Measurements from ENCODE around the gene FHL5. TPM values are rescaled to one million over a fixed set of nuclear protein-coding genes. Genes with fewer than 3 reads are reported as not detected.

The FHL5 gene
- total RNA-seq, 1 experiment from 2014 or later: not detected

DNA sequence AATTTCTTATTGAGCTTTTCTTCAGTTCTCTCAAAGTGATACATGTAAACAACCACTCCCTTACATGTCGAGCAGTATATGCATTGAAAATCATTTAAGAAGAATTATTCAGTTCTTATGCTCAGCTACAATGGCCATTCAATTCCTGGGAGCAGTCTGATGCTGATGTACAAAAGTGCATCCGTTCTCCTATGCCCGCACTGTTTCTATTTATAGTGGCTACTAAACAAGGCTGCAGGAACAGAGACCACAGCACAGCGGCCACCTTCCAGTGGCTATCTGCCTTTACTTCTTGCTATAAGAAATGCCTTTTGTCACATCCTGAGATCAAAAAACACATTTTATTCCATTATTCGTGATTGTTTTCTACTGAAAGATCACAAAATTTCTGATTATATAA is 82.2 kb downstream of the FHL5 start:
- TF ChIP-seq CTCF (IDR thresholded peaks at IDR 0.05; ENCODE audit: insufficient read depth in 1 of 2, low read depth in 1 of 2, low read length in 1 of 2, severe bottlenecking in 1 of 2, unreplicated experiment in 1 of 2): no peak
- Histone ChIP-seq H3K9me3 (no peaks in the 10 kb centered on the region), H3K4me3 (ENCODE audit: low read depth, low read length) (no peak overlapping the region), H3K27me3 (replicated peaks; ENCODE audit: control insufficient read depth, insufficient read depth, low read length) (no peaks in the 10 kb centered on the region; the same call in 1 of the 2 replicates), H3K4me1 (no peaks in the 10 kb centered on the region), H3K36me3 (ENCODE audit: control insufficient read depth, insufficient read depth, low read length) (no peaks in the 10 kb centered on the region)
- no peaks in the 10 kb centered on the region for H3K36me3 Mint-ChIP-seq (ENCODE audit: insufficient read depth, unreplicated experiment)
- CTCF ChIA-PET: no interaction called here
- POLR2A ChIA-PET: no interaction called here
- no peaks in the 10 kb centered on the region for H3K4me1 Mint-ChIP-seq (ENCODE audit: low read depth, unreplicated experiment)
- no peak overlapping the region for H3K4me3 Mint-ChIP-seq (ENCODE audit: unreplicated experiment)
- no peak for DNase-seq
- no peak overlapping the region for H3K27ac Mint-ChIP-seq (ENCODE audit: unreplicated experiment)
- intact Hi-C loops (cut with micrococcal nuclease; ENCODE audit: unreplicated experiment): no loop called here
- no TSS peak for BruUV-seq (replicated peaks)
- H3K27me3 Mint-ChIP-seq (ENCODE audit: insufficient read depth, unreplicated experiment): peaks cover 22% of the 10 kb centered on the region
- no peaks in the 10 kb centered on the region for H3K9me3 Mint-ChIP-seq (ENCODE audit: unreplicated experiment)

DNA sequence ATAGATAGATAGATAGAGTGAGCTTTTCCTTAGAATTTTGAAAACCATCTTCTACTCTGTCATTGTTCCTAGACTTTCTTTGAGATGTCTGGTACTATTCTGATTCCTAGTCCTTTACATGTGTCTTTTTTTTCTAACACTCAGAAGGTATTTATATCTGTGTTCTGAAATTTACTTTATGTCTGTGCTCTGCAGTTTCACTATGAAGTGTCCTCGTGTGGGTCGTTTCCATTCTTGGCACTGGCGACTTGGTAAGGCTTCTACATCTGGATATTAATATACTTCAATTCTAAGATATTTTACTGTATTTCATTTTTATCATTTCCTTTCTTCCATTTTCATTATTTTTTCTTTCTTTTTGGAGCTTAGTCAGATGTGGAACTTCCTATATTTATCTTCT is 87.0 kb downstream of the FHL5 start:
- ChIA-PET POLR2A (no interaction called here), CTCF (no interaction called here)
- H3K27me3 ChIP-seq (replicated peaks; ENCODE audit: control insufficient read depth, insufficient read depth, low read length): no peaks in the 10 kb centered on the region; the same call in 1 of the 2 replicates
- DNase-seq: no peak
- intact Hi-C loops (cut with micrococcal nuclease; ENCODE audit: unreplicated experiment): no loop called here
- H3K9me3 Mint-ChIP-seq (ENCODE audit: unreplicated experiment): no peaks in the 10 kb centered on the region
- H3K27me3 Mint-ChIP-seq (ENCODE audit: insufficient read depth, unreplicated experiment): peaks cover 19% of the 10 kb centered on the region
- BruUV-seq (replicated peaks): no TSS peak
- 0 out of 2 replicates have a peak, but pooled peaks cover 3% of the 10 kb centered on the region for H3K4me1 ChIP-seq
- no peak for TF ChIP-seq CTCF (IDR thresholded peaks at IDR 0.05; ENCODE audit: insufficient read depth in 1 of 2, low read depth in 1 of 2, low read length in 1 of 2, severe bottlenecking in 1 of 2, unreplicated experiment in 1 of 2)
- no peaks in the 10 kb centered on the region for H3K36me3 Mint-ChIP-seq (ENCODE audit: insufficient read depth, unreplicated experiment)
- no peaks in the 10 kb centered on the region for H3K36me3 ChIP-seq (ENCODE audit: control insufficient read depth, insufficient read depth, low read length)
- no peak overlapping the region for H3K4me3 ChIP-seq (ENCODE audit: low read depth, low read length)
- H3K4me3 Mint-ChIP-seq (ENCODE audit: unreplicated experiment): no peak overlapping the region
- no peaks in the 10 kb centered on the region for H3K9me3 ChIP-seq
- no peaks in the 10 kb centered on the region for H3K4me1 Mint-ChIP-seq (ENCODE audit: low read depth, unreplicated experiment)
- no peak overlapping the region for H3K27ac Mint-ChIP-seq (ENCODE audit: unreplicated experiment)

DNA sequence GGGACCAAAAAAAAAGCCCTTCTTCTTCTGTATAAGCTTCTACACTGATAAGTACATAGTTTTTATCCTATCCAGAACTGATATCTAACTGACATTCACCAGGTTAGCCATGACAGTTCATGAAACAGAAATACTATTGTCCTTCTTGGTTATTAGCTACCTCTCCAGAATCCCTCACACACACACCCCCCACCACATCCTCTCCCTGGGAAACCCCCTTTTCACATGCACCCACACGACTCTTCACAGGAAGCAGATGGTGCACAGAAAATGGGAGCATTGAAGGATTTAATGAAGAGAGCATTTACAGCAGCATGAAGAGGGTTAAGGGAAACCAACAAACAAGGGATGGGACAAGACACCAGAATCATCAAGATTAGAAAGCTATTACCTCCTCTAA is 88.9 kb downstream of the FHL5 start:
- Histone ChIP-seq H3K4me1 (0 out of 2 replicates have a peak, but pooled peaks cover 3% of the 10 kb centered on the region), H3K36me3 (ENCODE audit: control insufficient read depth, insufficient read depth, low read length) (no peaks in the 10 kb centered on the region), H3K9me3 (no peaks in the 10 kb centered on the region), H3K4me3 (ENCODE audit: low read depth, low read length) (no peak overlapping the region), H3K27me3 (replicated peaks; ENCODE audit: control insufficient read depth, insufficient read depth, low read length) (no peaks in the 10 kb centered on the region)
- ChIA-PET CTCF (no interaction called here), POLR2A (no interaction called here)
- no peaks in the 10 kb centered on the region for H3K36me3 Mint-ChIP-seq (ENCODE audit: insufficient read depth, unreplicated experiment)
- no peaks in the 10 kb centered on the region for H3K4me1 Mint-ChIP-seq (ENCODE audit: low read depth, unreplicated experiment)
- no peak for DNase-seq
- intact Hi-C loops (cut with micrococcal nuclease; ENCODE audit: unreplicated experiment): no loop called here
- peaks cover 10% of the 10 kb centered on the region for H3K27me3 Mint-ChIP-seq (ENCODE audit: insufficient read depth, unreplicated experiment)
- BruUV-seq (replicated peaks): no TSS peak
- H3K9me3 Mint-ChIP-seq (ENCODE audit: unreplicated experiment): no peaks in the 10 kb centered on the region
- no peak for TF ChIP-seq CTCF (IDR thresholded peaks at IDR 0.05; ENCODE audit: insufficient read depth in 1 of 2, low read depth in 1 of 2, low read length in 1 of 2, severe bottlenecking in 1 of 2, unreplicated experiment in 1 of 2)
- no peak overlapping the region for H3K4me3 Mint-ChIP-seq (ENCODE audit: unreplicated experiment)
- no peak overlapping the region for H3K27ac Mint-ChIP-seq (ENCODE audit: unreplicated experiment)
